Measurements from ENCODE around the gene IGSF9. TPM values are rescaled to one million over a fixed set of nuclear protein-coding genes. Genes with fewer than 3 reads are reported as not detected.
"Not testable (repeated sequence)": the region's sequence is repeated elsewhere in the genome, so short reads cannot be mapped to it uniquely, and the experiment has no call there.

Gene IGSF9
- total RNA-seq, 1 experiment from 2014 or later = not detected

- Histone ChIP-seq H4K20me1 (ENCODE audit: insufficient read depth, low read depth, low read length) (peaks cover 7% of the 10 kb centered on the region; the same call in 1 of the 2 replicates), H3K79me2 (ENCODE audit: low read length) (peaks cover 2% of the 10 kb centered on the region), H3K36me3 (ENCODE audit: insufficient read depth, low read length) (peaks cover 6% of the 10 kb centered on the region; the same call in 1 of the 2 replicates), H3K9me3 (ENCODE audit: low read length) (no peaks in the 10 kb centered on the region), H3K27ac (ENCODE audit: low read length) (no peak overlapping the region), H3K4me1 (ENCODE audit: low read length) (peaks cover 4% of the 10 kb centered on the region), H2AFZ (ENCODE audit: low read length) (no peak overlapping the region), H3K27me3 (ENCODE audit: low read length) (no peaks in the 10 kb centered on the region), H3K4me3 (ENCODE audit: low read length) (no peak overlapping the region), H3K9ac (ENCODE audit: low read length) (no peak overlapping the region), H3K9me2 (replicated peaks; ENCODE audit: insufficient read depth, low read length) (no peaks in the 10 kb centered on the region), H3K4me2 (ENCODE audit: low read depth, low read length, poor library complexity, severe bottlenecking) (no peak overlapping the region)
- no peak for DNase-seq
Observed at GRCh38 chr1:159915571-159916241, 29.7 kb downstream of the IGSF9 start.

GRCh38 chr1:159914252-159915018 lies 31.0 kb downstream of the IGSF9 start:
- Histone ChIP-seq H2AFZ (ENCODE audit: low read length) (no peak overlapping the region), H3K27me3 (ENCODE audit: low read length) (no peaks in the 10 kb centered on the region), H3K27ac (ENCODE audit: low read length) (no peak overlapping the region), H3K4me2 (ENCODE audit: low read depth, low read length, poor library complexity, severe bottlenecking) (no peak overlapping the region), H3K4me1 (ENCODE audit: low read length) (peaks cover 12% of the 10 kb centered on the region), H3K9me2 (replicated peaks; ENCODE audit: insufficient read depth, low read length) (no peaks in the 10 kb centered on the region), H3K9me3 (ENCODE audit: low read length) (no peaks in the 10 kb centered on the region), H3K79me2 (ENCODE audit: low read length) (no peaks in the 10 kb centered on the region), H3K4me3 (ENCODE audit: low read length) (no peak overlapping the region), H3K36me3 (ENCODE audit: insufficient read depth, low read length) (peaks cover under 1% of the 10 kb centered on the region; the same call in 1 of the 2 replicates), H3K9ac (ENCODE audit: low read length) (no peak overlapping the region), H4K20me1 (ENCODE audit: insufficient read depth, low read depth, low read length) (no peaks in the 10 kb centered on the region)
- no peak for DNase-seq

GRCh38 chr1:159913451-159914192 lies 31.8 kb downstream of the IGSF9 start:
- H3K27ac ChIP-seq (ENCODE audit: low read length) = no peak overlapping the region
- no peaks in the 10 kb centered on the region for H3K9me2 ChIP-seq (replicated peaks; ENCODE audit: insufficient read depth, low read length)
- no peaks in the 10 kb centered on the region for H4K20me1 ChIP-seq (ENCODE audit: insufficient read depth, low read depth, low read length)
- H3K27me3 ChIP-seq (ENCODE audit: low read length) = no peaks in the 10 kb centered on the region
- no peak overlapping the region for H2AFZ ChIP-seq (ENCODE audit: low read length)
- peaks cover 12% of the 10 kb centered on the region for H3K4me1 ChIP-seq (ENCODE audit: low read length)
- no peaks in the 10 kb centered on the region for H3K9me3 ChIP-seq (ENCODE audit: low read length)
- H3K4me3 ChIP-seq (ENCODE audit: low read length) = no peak overlapping the region
- no peaks in the 10 kb centered on the region for H3K36me3 ChIP-seq (ENCODE audit: insufficient read depth, low read length)
- H3K4me2 ChIP-seq (ENCODE audit: low read depth, low read length, poor library complexity, severe bottlenecking) = no peak overlapping the region
- no peaks in the 10 kb centered on the region for H3K79me2 ChIP-seq (ENCODE audit: low read length)
- no peak overlapping the region for H3K9ac ChIP-seq (ENCODE audit: low read length)
- DNase-seq = no peak

GRCh38 chr1:159911326-159912070 lies 33.9 kb downstream of the IGSF9 start:
- Histone ChIP-seq H3K4me1 (ENCODE audit: low read length) (peaks cover 12% of the 10 kb centered on the region), H3K79me2 (ENCODE audit: low read length) (no peaks in the 10 kb centered on the region), H3K9me2 (replicated peaks; ENCODE audit: insufficient read depth, low read length) (no peaks in the 10 kb centered on the region), H3K9me3 (ENCODE audit: low read length) (no peaks in the 10 kb centered on the region), H3K4me2 (ENCODE audit: low read depth, low read length, poor library complexity, severe bottlenecking) (no peak overlapping the region), H3K9ac (ENCODE audit: low read length) (no peak overlapping the region), H2AFZ (ENCODE audit: low read length) (no peak overlapping the region), H3K36me3 (ENCODE audit: insufficient read depth, low read length) (no peaks in the 10 kb centered on the region), H3K27me3 (ENCODE audit: low read length) (no peaks in the 10 kb centered on the region), H4K20me1 (ENCODE audit: insufficient read depth, low read depth, low read length) (no peaks in the 10 kb centered on the region), H3K27ac (ENCODE audit: low read length) (no peak overlapping the region), H3K4me3 (ENCODE audit: low read length) (no peak overlapping the region)
- DNase-seq = no peak

- no peak for DNase-seq
- Histone ChIP-seq H3K9me3 (ENCODE audit: low read length) (no peaks in the 10 kb centered on the region), H3K9ac (ENCODE audit: low read length) (no peak overlapping the region), H3K4me1 (ENCODE audit: low read length) (peaks cover 12% of the 10 kb centered on the region), H3K27me3 (ENCODE audit: low read length) (no peaks in the 10 kb centered on the region), H4K20me1 (ENCODE audit: insufficient read depth, low read depth, low read length) (no peaks in the 10 kb centered on the region), H3K79me2 (ENCODE audit: low read length) (no peaks in the 10 kb centered on the region), H3K36me3 (ENCODE audit: insufficient read depth, low read length) (no peaks in the 10 kb centered on the region), H3K27ac (ENCODE audit: low read length) (no peak overlapping the region), H3K9me2 (replicated peaks; ENCODE audit: insufficient read depth, low read length) (no peaks in the 10 kb centered on the region), H2AFZ (ENCODE audit: low read length) (no peak overlapping the region), H3K4me2 (ENCODE audit: low read depth, low read length, poor library complexity, severe bottlenecking) (no peak overlapping the region), H3K4me3 (ENCODE audit: low read length) (no peak overlapping the region)
Observed at GRCh38 chr1:159908031-159908940, 37.1 kb downstream of the IGSF9 start.

DNA sequence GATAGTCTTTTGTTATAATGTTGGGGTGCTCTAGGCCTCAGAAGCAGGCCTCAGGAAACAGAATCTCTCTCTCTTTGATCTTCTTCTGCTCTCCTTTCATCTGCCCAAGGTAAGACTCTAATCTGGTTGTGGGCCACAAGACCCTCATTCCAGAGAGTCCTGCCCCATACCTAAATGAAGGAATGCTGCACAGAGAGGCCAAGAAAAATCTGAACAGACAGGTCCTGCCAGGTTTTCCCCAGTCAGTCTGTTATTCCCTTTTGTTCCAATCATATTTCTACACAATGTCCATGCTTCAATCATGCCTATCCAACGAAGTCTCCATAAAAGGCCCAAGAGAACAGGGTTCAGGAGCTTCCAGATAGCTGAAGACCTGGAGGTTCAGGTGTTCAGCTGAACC lies 38.5 kb downstream of the IGSF9 start:
- Histone ChIP-seq H3K4me2 (ENCODE audit: low read depth, low read length, poor library complexity, severe bottlenecking) (no peak overlapping the region), H3K27ac (ENCODE audit: low read length) (no peak overlapping the region), H3K4me1 (ENCODE audit: low read length) (peaks cover 12% of the 10 kb centered on the region), H3K9me2 (replicated peaks; ENCODE audit: insufficient read depth, low read length) (no peaks in the 10 kb centered on the region), H3K9ac (ENCODE audit: low read length) (no peak overlapping the region), H3K4me3 (ENCODE audit: low read length) (no peak overlapping the region), H3K27me3 (ENCODE audit: low read length) (no peaks in the 10 kb centered on the region), H3K9me3 (ENCODE audit: low read length) (no peaks in the 10 kb centered on the region), H2AFZ (ENCODE audit: low read length) (no peak overlapping the region), H3K79me2 (ENCODE audit: low read length) (no peaks in the 10 kb centered on the region), H3K36me3 (ENCODE audit: insufficient read depth, low read length) (no peaks in the 10 kb centered on the region), H4K20me1 (ENCODE audit: insufficient read depth, low read depth, low read length) (no peaks in the 10 kb centered on the region)
- DNase-seq = no peak

DNA sequence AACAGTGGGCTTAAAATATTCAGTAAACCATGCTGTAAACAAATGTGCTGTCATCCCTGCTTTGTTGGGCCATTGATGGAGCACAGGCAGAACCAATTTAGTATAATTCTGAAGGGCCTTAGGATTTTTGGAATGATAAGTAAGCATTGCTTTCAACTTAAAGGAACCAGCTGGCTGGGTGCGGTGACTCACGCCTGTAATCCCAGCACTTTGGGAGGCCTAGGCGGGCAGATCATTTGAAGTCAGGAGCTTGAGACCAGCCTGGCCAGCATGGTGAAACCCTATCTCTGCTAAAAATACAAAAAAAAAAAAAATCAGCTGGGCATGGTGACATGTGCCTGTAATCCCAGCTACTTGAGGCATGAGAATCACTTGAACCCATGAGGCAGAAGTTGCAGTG lies 41.4 kb downstream of the IGSF9 start:
- not testable (repeated sequence) for H3K4me2 ChIP-seq (ENCODE audit: low read depth, low read length, poor library complexity, severe bottlenecking); H3K4me3 ChIP-seq (ENCODE audit: low read length); H3K27me3 ChIP-seq (ENCODE audit: low read length); H3K79me2 ChIP-seq (ENCODE audit: low read length); H3K36me3 ChIP-seq (ENCODE audit: insufficient read depth, low read length); DNase-seq; H4K20me1 ChIP-seq (ENCODE audit: insufficient read depth, low read depth, low read length); H3K9me3 ChIP-seq (ENCODE audit: low read length); H2AFZ ChIP-seq (ENCODE audit: low read length); H3K4me1 ChIP-seq (ENCODE audit: low read length); H3K9me2 ChIP-seq (replicated peaks; ENCODE audit: insufficient read depth, low read length); H3K27ac ChIP-seq (ENCODE audit: low read length); H3K9ac ChIP-seq (ENCODE audit: low read length)

Measured in Karpas-422 (cell line).